PC-3 (cell line): ENCODE results near the gene HOXB1.

ENCODE experiments used
- CTCF ChIP-seq: fragments of 300-600 bp; sonication (generic); conservative IDR thresholded peaks from 2 replicates; pipeline ENCODE4 v1.5.1; 2017; ENCODE audit warnings: antibody characterized with exemption, low read depth, mild to moderate bottlenecking, low read length
- EZH2 ChIP-seq: fragments of 300-600 bp; sonication (generic); IDR thresholded peaks from one replicate; pipeline ENCODE4 v1.6.1; 2017; ENCODE audit warnings: antibody characterized with exemption, mild to moderate bottlenecking, low read length; ENCODE audit not compliant: unreplicated experiment

- no peak for TF ChIP-seq CTCF
- no peak for TF ChIP-seq EZH2
These were observed 1.7 kb downstream of the HOXB1 start for GRCh38 chr17:48528936-48529682.
